ENCODE measurements around the gene ZNF416. TPM values are rescaled to one million over a fixed set of nuclear protein-coding genes. Genes with fewer than 3 reads are reported as not detected.
A peak's percentile ranks its signal among the peaks of the same experiment; 100 is the strongest.

ZNF416 gene
- total RNA-seq, 1 donor from 2014 or later = 4.5 TPM

GRCh38 chr19:57559404-57560025 lies 19.2 kb downstream of the ZNF416 start, which contains the start of gene ZNF550:
TSS of gene ZNF550 (minus strand) at chr19:57559863. CDS start at chr19:57559682, 181 bp downstream.
- peak; percentile 96 for DNase-seq (ENCODE audit: low spot score)

DNA sequence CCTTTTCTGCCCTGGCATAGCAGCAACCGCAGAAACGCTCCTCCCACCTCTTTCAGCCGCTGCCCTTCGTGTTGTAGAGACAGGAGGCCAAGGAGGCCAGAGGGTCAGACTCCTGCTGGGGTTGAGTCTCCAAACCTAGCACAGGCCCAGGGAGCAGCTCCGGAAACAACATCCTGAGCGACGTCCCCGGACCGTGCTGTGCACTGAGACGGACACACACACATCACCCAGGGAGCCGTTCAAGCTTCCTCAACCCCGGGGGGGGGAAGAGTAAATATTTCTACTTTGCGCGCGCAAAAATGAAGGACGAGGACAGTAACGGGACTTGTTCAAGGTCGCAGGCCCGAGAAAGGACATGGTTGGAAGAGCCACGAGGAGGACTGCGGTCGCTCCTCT lies 19.7 kb downstream of the ZNF416 start:
- no peak for DNase-seq (ENCODE audit: low spot score)

GRCh38 chr19:57558525-57558924 lies 20.2 kb downstream of the ZNF416 start:
- DNase-seq (ENCODE audit: low spot score) = no peak

DNA sequence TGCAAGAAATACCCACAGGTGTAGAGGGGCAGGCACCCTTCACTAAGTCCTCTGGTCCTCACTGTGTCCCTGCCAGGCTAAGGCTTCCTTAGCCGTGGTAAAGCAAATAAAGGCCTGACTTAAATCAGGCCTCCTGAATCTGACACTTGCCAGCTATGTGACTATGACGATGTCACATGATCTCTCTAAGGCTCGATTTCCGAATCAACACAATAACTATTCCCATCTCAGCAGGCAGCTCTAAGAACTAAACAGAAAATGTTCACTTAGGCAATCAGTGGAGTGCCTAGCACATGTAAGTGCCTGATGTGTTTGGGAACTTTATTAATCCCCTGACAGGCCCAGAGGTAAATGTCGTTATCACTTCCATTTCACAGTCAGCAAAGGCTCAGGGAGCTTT lies 21.1 kb downstream of the ZNF416 start:
- DNase-seq (ENCODE audit: low spot score) = no peak

DNA sequence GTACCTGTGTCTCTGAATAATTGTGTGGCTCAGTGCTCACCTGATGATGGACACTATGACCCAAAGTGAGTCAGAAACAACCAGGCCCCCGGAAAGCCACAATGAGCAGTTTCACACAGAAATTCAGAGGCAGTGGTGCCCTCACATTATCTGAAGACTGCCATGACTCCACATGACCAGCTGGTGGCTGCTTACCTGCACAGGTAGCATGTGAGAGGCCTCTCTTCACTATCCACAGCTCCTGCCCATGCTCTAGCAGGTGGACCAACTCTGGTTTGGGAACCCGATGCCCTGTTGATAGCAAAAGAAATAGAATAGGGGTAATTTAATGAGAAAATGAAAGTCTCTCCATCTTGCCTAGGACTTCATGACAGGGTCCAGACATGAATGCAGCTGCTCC lies 26.3 kb downstream of the ZNF416 start:
- no peak for DNase-seq (ENCODE audit: low spot score)

GRCh38 chr19:57546513-57546912 lies 32.2 kb downstream of the ZNF416 start:
- no peak for DNase-seq (ENCODE audit: low spot score)

DNA sequence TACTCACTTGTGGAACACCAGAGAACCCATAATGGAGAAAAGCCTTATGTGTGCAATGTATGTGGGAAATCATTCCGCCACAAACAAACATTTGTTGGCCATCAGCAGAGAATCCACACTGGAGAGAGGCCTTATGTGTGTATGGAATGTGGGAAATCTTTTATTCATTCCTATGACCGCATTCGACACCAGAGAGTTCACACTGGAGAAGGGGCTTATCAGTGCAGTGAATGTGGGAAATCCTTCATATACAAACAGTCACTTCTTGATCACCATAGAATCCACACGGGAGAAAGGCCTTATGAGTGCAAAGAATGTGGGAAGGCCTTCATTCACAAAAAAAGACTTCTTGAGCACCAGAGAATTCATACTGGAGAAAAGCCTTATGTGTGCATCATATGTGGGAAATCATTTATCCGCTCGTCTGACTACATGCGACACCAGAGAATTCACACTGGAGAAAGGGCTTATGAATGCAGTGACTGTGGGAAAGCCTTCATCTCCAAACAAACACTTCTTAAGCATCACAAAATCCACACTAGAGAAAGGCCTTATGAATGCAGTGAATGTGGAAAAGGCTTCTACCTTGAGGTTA lies 40.7 kb downstream of the ZNF416 start:
- DNase-seq (ENCODE audit: low spot score) = no peak

GRCh38 chr19:57527136-57527881 lies 51.4 kb downstream of the ZNF416 start, which contains the start of gene ZNF549:
TSS of gene ZNF549 (plus strand) at chr19:57527356. CDS start at chr19:57527574, 218 bp downstream.
- DNase-seq (ENCODE audit: low spot score) = peak; percentile 93

Other genes with a start within 250 kb of the ZNF416 start
- 7.4 TPM for gene ZNF304, start 227.6 kb downstream of the ZNF416 start, total RNA-seq
- gene TRAPPC2B, start 215.4 kb downstream of the ZNF416 start, total RNA-seq = 10.3 TPM
- 2.2 TPM for gene ZNF547, start 215.4 kb downstream of the ZNF416 start, total RNA-seq
- gene ZNF548, start 189.1 kb downstream of the ZNF416 start, total RNA-seq = 13.9 TPM
- 8.6 TPM for gene ZNF17, start 167.8 kb downstream of the ZNF416 start, total RNA-seq
- gene ZNF749, start 143.6 kb downstream of the ZNF416 start, total RNA-seq = 12.1 TPM
- 0.64 TPM for gene VN1R1, start 121.8 kb downstream of the ZNF416 start, total RNA-seq
- 7.6 TPM for gene ZNF772, start 101.3 kb downstream of the ZNF416 start, total RNA-seq
- gene ZNF419, start 91.2 kb downstream of the ZNF416 start, total RNA-seq = 7.8 TPM
- gene ZNF773, start 79.0 kb downstream of the ZNF416 start, total RNA-seq = 7.0 TPM
- 4.7 TPM for gene ZNF549, start 51.6 kb downstream of the ZNF416 start, total RNA-seq
- gene ZNF550, start 19.0 kb downstream of the ZNF416 start, total RNA-seq = 9.3 TPM
- 2.4 TPM for gene ZIK1, start 5.2 kb upstream of the ZNF416 start, total RNA-seq
- 3.0 TPM for gene ZNF530, start 21.0 kb upstream of the ZNF416 start, total RNA-seq
- 10.2 TPM for gene ZNF134, start 35.3 kb upstream of the ZNF416 start, total RNA-seq
- gene ZNF211, start 54.3 kb upstream of the ZNF416 start, total RNA-seq = 6.8 TPM
- not detected for gene ZSCAN4, start 90.0 kb upstream of the ZNF416 start, total RNA-seq
- gene ZNF551, start 103.1 kb upstream of the ZNF416 start, total RNA-seq = 9.9 TPM
- gene ZNF154, start 130.3 kb upstream of the ZNF416 start, total RNA-seq = 4.8 TPM
- gene ZNF671, start 148.7 kb upstream of the ZNF416 start, total RNA-seq = 3.9 TPM
- 11.5 TPM for gene ZNF776, start 167.9 kb upstream of the ZNF416 start, total RNA-seq
- gene ZNF586, start 190.8 kb upstream of the ZNF416 start, total RNA-seq = 13.0 TPM
- gene ZNF552, start 236.0 kb upstream of the ZNF416 start, total RNA-seq = 4.0 TPM

Data from mesenteric fat pad (tissue), 1 donor.